Fibroblast of lung (primary cell): Measurements from ENCODE around the gene SIT1.

Experiments used
- EZH2 ChIP-seq: IDR thresholded peaks from 2 replicates; pipeline ENCODE4 v1.5.1; 2012; ENCODE audit warnings: low read length, control low read depth, mild to moderate bottlenecking; ENCODE audit errors: missing control alignments
- TF ChIP-seq, protein P1 (sequence below), 2 donors: IDR thresholded peaks in 1 of 2; conservative IDR thresholded peaks in 1 of 2; 1 replicate in 1 of 2; 2 replicates in 1 of 2; pipeline ENCODE4 v1.5.1; 2011 to 2012; ENCODE audit warnings: low read length in 2 of 2, control low read depth in 1 of 2, inconsistent platforms in 1 of 2, low read depth in 1 of 2, mild to moderate bottlenecking in 1 of 2

DNA sequence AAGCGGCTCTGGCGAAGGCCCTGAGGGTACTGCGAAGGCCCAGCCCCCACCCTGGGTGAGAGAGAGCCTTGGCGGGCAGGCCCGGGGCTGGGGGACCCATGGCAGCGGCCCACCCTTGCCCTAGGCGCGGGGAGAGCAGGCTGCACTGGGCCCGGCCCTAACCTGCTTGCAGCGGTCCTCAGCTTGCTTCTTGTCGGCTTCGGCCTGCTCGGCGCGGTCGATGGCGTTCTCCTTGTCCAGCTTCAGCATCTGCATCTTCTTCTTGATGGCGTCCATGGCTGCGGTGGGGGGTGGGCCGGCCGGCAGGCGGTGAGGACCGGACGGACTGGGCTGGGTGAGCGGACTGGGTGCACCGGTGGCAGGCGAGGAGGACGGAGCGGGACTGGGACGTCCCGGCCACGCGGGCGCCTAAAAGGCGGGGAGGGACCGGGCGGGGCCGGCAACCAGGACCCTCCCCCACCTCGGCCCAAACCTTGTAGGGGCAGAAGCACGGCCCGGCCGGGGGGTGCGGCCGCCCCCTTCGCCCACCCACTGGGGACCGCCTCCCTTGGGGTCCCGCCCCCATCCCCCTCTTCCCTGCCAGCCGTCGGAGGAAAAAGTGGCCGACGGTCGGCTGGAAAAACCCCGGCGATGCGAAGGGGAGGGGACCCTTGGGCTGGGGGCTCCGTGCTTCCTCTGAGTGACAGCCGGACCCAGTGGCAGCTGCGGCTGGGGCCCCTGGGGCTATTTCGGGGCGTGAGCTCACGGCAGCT, 39.0 kb upstream of the SIT1 start, which contains the start of gene TPM2:
- TF ChIP-seq, protein P1, sequence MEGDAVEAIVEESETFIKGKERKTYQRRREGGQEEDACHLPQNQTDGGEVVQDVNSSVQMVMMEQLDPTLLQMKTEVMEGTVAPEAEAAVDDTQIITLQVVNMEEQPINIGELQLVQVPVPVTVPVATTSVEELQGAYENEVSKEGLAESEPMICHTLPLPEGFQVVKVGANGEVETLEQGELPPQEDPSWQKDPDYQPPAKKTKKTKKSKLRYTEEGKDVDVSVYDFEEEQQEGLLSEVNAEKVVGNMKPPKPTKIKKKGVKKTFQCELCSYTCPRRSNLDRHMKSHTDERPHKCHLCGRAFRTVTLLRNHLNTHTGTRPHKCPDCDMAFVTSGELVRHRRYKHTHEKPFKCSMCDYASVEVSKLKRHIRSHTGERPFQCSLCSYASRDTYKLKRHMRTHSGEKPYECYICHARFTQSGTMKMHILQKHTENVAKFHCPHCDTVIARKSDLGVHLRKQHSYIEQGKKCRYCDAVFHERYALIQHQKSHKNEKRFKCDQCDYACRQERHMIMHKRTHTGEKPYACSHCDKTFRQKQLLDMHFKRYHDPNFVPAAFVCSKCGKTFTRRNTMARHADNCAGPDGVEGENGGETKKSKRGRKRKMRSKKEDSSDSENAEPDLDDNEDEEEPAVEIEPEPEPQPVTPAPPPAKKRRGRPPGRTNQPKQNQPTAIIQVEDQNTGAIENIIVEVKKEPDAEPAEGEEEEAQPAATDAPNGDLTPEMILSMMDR (conservative IDR thresholded peaks at IDR 0.05 in 1 of 2, IDR thresholded peaks at IDR 0.05 in 1 of 2; ENCODE audit: low read depth in 1 of 2, low read length in 2 of 2): no peak
- no peak for TF ChIP-seq EZH2
